ENCODE measurements around the gene ICAM4. TPM values are rescaled to one million over a fixed set of nuclear protein-coding genes. Genes with fewer than 3 reads are reported as not detected.
"Not testable (repeated sequence)": the region's sequence is repeated elsewhere in the genome, so short reads cannot be mapped to it uniquely, and the experiment has no call there.

Gene ICAM4
- total RNA-seq, 2 donors from 2014 or later: 0.55 TPM; not detected in 1

DNA sequence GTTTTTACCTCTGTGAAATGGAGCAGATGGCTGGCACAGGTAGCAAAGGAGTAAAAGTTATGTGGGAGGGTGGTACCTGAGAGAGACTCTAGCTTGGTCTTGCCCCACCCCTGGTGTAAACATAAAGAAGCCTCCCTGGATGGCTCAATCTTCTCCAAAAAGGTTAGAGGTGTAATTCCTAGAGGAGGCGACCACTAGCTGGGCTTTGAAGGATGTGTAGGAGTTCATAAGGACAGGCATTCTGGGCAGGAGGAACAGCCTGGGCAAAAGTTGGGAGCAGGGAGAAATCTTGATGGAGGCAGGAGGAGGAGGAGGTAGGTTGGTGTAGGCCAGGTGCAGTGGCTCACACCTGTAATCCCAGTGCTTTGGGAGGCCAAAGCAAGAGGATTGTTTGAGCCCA lies 7.8 kb upstream of the ICAM4 start:
- Histone ChIP-seq H3K27ac (no peak overlapping the region), H3K27me3 (no peaks in the 10 kb centered on the region), H3K36me3 (peaks cover 6% of the 10 kb centered on the region), H3K4me3 (no peak overlapping the region), H3K9me3 (no peaks in the 10 kb centered on the region), H3K4me1 (no peaks in the 10 kb centered on the region)
- TF ChIP-seq, protein P1, sequence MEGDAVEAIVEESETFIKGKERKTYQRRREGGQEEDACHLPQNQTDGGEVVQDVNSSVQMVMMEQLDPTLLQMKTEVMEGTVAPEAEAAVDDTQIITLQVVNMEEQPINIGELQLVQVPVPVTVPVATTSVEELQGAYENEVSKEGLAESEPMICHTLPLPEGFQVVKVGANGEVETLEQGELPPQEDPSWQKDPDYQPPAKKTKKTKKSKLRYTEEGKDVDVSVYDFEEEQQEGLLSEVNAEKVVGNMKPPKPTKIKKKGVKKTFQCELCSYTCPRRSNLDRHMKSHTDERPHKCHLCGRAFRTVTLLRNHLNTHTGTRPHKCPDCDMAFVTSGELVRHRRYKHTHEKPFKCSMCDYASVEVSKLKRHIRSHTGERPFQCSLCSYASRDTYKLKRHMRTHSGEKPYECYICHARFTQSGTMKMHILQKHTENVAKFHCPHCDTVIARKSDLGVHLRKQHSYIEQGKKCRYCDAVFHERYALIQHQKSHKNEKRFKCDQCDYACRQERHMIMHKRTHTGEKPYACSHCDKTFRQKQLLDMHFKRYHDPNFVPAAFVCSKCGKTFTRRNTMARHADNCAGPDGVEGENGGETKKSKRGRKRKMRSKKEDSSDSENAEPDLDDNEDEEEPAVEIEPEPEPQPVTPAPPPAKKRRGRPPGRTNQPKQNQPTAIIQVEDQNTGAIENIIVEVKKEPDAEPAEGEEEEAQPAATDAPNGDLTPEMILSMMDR (IDR thresholded peaks at IDR 0.05): no peak
- DNase-seq (ENCODE audit: low spot score): no peak

GRCh38 chr19:10279737-10280442 lies 6.9 kb upstream of the ICAM4 start:
- Histone ChIP-seq H3K36me3 (peaks cover 16% of the 10 kb centered on the region), H3K27ac (no peak overlapping the region), H3K4me1 (no peaks in the 10 kb centered on the region), H3K4me3 (no peak overlapping the region), H3K9me3 (no peaks in the 10 kb centered on the region), H3K27me3 (no peaks in the 10 kb centered on the region)
- TF ChIP-seq, protein P1 (IDR thresholded peaks at IDR 0.05): no peak
- no peak for DNase-seq (ENCODE audit: low spot score)

- H3K27ac ChIP-seq; H3K27me3 ChIP-seq; DNase-seq (ENCODE audit: low spot score); H3K4me3 ChIP-seq; H3K9me3 ChIP-seq: not testable (repeated sequence)
- H3K36me3 ChIP-seq: peaks cover 16% of the 10 kb centered on the region
- peaks cover 0 to 14% of the 10 kb centered on the region in 2 donors for H3K4me1 ChIP-seq
These were observed 4.7 kb upstream of the ICAM4 start for GRCh38 chr19:10282043-10282442.

DNA sequence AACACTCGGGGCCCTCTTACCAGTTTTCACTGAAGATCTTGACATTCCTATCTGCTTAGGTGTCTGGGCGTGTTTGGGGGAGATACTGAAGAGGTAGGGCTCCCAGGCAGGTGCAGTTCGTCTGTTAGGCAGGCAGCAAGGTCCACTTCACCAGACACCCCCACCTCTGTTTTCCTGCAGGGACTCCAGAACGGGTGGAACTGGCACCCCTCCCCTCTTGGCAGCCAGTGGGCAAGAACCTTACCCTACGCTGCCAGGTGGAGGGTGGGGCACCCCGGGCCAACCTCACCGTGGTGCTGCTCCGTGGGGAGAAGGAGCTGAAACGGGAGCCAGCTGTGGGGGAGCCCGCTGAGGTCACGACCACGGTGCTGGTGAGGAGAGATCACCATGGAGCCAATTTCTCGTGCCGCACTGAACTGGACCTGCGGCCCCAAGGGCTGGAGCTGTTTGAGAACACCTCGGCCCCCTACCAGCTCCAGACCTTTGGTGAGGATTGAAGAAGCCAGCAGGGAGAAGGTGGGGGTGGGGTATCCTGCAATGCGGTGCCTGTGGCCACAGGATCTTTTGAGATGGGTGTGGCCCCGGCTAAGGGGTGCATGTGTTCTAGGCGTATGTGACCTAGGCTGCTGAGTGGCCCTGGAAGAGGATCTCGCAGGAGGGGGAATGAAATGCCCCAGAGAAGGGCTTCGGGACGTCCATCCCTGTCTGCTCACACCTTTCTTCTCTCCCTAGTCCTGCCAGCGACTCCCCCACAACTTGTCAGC lies 3.3 kb upstream of the ICAM4 start:
- H3K36me3 ChIP-seq: peaks cover 16% of the 10 kb centered on the region
- no peaks in the 10 kb centered on the region for H3K9me3 ChIP-seq
- H3K4me1 ChIP-seq: peaks cover 0 to 28% of the 10 kb centered on the region in 2 donors
- no peak for DNase-seq (ENCODE audit: low spot score)
- peaks cover 5 to 10% of the 10 kb centered on the region in 2 donors for H3K27me3 ChIP-seq
- no peak overlapping the region for H3K27ac ChIP-seq
- no peak overlapping the region for H3K4me3 ChIP-seq
- TF ChIP-seq, protein P1 (IDR thresholded peaks at IDR 0.05): no peak

- no peaks in the 10 kb centered on the region for H3K9me3 ChIP-seq
- H3K27ac ChIP-seq: no peak overlapping the region
- H3K4me1 ChIP-seq: peaks cover 0 to 36% of the 10 kb centered on the region in 2 donors
- no peak overlapping the region for H3K4me3 ChIP-seq
- no peak for DNase-seq (ENCODE audit: low spot score)
- TF ChIP-seq, protein P1 (IDR thresholded peaks at IDR 0.05): no peak
- peaks cover 14% of the 10 kb centered on the region in 2 donors for H3K27me3 ChIP-seq
- H3K36me3 ChIP-seq: peaks cover 16% of the 10 kb centered on the region
These were observed 2.4 kb upstream of the ICAM4 start for GRCh38 chr19:10284065-10284959.

- Histone ChIP-seq H3K4me3 (no peak overlapping the region), H3K4me1 (peaks cover 0 to 42% of the 10 kb centered on the region in 2 donors), H3K27ac (no peak overlapping the region), H3K9me3 (no peaks in the 10 kb centered on the region), H3K36me3 (peaks cover 16% of the 10 kb centered on the region), H3K27me3 (peaks cover 16 to 20% of the 10 kb centered on the region in 2 donors)
- DNase-seq (ENCODE audit: low spot score): no peak
- TF ChIP-seq, protein P1 (IDR thresholded peaks at IDR 0.05): no peak
These were observed 1.8 kb upstream of the ICAM4 start for GRCh38 chr19:10284960-10285278.
